GM18861 (cell line): ENCODE results near the gene TARBP1.
"Not testable (repeated sequence)": the region's sequence is repeated elsewhere in the genome, so short reads cannot be mapped to it uniquely, and the experiment has no call there.

Experiments used
- ATAC-seq: cut with Tn5 transposase; IDR thresholded peaks from one replicate; pipeline ENCODE4 v1.9.1; 2021; ENCODE audit not compliant: unreplicated experiment

The TARBP1 gene, protein sequence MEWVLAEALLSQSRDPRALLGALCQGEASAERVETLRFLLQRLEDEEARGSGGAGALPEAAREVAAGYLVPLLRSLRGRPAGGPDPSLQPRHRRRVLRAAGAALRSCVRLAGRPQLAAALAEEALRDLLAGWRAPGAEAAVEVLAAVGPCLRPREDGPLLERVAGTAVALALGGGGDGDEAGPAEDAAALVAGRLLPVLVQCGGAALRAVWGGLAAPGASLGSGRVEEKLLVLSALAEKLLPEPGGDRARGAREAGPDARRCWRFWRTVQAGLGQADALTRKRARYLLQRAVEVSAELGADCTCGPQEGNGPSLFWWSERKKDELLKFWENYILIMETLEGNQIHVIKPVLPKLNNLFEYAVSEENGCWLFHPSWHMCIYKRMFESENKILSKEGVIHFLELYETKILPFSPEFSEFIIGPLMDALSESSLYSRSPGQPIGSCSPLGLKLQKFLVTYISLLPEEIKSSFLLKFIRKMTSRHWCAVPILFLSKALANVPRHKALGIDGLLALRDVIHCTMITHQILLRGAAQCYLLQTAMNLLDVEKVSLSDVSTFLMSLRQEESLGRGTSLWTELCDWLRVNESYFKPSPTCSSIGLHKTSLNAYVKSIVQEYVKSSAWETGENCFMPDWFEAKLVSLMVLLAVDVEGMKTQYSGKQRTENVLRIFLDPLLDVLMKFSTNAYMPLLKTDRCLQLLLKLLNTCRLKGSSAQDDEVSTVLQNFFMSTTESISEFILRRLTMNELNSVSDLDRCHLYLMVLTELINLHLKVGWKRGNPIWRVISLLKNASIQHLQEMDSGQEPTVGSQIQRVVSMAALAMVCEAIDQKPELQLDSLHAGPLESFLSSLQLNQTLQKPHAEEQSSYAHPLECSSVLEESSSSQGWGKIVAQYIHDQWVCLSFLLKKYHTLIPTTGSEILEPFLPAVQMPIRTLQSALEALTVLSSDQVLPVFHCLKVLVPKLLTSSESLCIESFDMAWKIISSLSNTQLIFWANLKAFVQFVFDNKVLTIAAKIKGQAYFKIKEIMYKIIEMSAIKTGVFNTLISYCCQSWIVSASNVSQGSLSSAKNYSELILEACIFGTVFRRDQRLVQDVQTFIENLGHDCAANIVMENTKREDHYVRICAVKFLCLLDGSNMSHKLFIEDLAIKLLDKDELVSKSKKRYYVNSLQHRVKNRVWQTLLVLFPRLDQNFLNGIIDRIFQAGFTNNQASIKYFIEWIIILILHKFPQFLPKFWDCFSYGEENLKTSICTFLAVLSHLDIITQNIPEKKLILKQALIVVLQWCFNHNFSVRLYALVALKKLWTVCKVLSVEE (N-terminal part only)

GRCh38 chr1:234478481-234479309 lies at the start of gene TARBP1:
Gene TARBP1, minus strand, starts transcription at chr1:234479179. Its CDS starts 76 bp downstream, at chr1:234479103.
- peak; percentile 56 for ATAC-seq

GRCh38 chr1:234528074-234528865 lies 49.3 kb upstream of the TARBP1 start:
- ATAC-seq: no peak

GRCh38 chr1:234527346-234527745 lies 48.4 kb upstream of the TARBP1 start:
- ATAC-seq: no peak

GRCh38 chr1:234526922-234527321 lies 47.9 kb upstream of the TARBP1 start:
- ATAC-seq: no peak

DNA sequence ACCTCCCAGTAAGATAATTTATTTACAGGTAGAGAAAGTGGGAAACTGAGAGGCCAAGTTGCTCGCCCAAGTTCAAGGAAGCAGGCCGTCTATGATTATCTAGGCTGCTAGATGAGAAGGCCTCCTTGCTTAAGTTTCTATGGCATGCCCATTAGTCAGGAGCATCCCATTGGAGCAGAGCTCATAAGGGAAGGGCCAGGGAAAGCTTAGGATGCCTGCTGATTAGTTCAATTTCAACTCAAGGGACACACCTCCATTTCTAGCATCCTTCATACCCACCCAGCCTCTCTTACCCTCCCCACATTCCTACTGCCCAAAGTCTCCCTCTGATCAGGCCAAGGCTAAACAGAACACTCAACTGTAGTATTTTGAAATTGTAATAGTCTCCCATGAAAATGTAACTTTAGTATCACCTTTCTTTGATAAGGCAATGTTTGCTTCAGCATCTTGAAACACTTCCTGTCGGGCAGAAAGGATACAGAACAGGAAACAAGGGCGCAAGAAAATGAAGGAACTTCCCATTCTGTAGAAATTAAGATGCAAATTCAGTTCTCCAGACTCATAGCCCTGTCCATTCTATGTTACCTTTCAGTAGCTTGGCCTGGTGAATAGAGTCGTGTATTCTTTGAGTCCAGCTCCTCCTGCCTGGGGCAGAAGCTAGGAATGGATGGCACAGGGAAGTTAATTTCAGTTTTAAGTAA lies 46.3 kb upstream of the TARBP1 start:
- ATAC-seq: no peak

DNA sequence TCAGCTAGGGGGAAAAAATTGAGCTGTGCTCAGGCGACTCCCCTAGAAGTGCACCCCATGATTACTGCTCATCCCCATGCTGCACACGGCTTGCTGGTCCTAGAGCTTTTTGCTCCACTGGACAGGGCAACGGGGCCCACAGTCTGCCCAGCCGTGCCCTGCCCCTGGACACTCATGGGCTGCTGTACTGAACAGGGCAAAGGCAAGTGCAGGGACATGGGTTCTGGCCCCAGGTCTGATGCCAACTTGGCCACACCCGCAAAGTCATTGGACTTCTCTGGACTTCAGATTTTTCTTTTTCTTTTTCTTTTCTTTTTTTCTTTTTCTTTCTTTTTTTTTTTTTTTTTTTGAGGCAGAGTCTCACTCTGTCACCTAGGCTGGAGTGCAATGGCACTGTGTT lies 42.9 kb upstream of the TARBP1 start:
- no peak for ATAC-seq

DNA sequence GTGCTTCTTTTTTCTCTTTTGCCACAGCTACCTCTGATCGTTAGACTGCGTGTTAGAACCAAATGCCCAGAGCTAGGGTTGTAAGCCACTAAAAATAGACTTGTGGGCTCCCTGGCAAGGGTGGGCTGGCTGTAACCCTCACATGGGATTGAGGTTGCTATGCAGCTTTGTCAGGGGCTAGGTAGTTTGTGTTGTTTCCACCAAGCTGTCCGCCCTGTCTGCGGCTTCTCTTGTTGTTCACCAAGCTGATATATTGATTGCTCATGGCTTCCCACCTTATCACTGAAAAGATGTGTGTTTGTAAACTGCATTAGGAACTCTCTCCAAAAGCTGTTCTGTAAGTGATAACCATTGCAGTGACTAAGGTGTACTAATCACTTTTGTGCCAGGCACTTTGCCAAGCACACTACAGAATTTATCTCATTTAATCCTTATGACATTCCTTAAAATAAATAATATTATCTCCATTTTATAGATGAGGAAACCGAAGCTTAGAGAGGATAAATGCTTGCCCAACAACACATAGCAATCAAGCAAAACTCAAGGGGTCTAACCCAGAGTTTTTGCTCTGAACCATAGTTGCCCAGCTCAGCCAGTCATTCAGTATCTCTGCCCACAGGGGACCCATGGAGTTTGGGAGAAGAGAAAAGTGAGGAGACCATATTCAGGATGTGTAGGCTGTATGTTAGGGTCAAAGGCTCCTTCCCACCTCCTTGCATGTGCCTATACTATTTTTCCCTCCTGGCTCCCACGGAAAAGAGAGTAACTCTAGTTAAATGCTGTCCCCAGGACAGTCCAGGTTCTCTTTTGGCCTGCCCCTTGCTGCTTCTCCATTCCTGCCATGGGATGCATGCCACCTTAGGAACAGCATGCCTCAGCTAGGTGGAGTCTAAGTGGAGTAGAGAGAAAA lies 42.2 kb upstream of the TARBP1 start:
- no peak for ATAC-seq

DNA sequence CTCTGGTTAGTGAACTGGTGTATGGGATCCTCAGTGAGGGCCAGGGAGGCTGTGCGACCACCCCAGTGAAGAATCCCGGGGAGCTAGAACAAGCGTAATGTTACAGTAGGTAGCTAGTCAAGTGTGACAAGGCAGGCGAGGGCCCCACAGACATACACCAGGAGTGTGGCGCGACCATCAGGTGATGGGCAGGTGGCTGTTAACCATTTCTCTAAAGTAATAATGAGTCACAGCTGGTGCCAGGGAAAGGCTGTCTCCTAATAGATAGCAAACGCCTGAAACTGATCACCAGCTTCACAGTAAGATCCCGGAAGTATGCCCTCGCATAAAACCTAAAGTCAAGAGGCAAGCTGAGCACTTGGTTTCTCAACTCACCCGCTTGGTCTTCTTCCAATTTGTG lies 40.5 kb upstream of the TARBP1 start:
- ATAC-seq: no peak

DNA sequence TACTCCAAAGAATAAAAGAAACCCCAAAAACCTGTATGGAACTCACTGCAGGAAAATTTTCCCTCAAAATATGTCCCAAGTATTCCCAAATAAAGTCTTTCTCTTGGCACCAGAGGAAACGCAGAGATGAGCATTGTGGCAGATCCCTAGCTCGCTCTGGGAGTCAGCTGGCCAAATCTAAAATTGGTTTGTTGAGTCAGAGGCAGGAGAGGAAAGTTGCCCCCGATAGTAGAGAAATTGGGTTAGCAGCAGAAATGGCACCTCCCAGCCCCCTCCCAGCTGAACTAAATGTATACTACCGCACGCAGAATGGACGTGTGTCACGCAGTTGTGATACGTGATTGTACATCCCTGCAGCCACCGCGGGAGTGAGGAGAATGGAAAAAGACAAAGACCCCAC lies 39.9 kb upstream of the TARBP1 start:
- ATAC-seq: no peak

GRCh38 chr1:234518086-234518485 lies 39.1 kb upstream of the TARBP1 start:
- ATAC-seq: not testable (repeated sequence)

DNA sequence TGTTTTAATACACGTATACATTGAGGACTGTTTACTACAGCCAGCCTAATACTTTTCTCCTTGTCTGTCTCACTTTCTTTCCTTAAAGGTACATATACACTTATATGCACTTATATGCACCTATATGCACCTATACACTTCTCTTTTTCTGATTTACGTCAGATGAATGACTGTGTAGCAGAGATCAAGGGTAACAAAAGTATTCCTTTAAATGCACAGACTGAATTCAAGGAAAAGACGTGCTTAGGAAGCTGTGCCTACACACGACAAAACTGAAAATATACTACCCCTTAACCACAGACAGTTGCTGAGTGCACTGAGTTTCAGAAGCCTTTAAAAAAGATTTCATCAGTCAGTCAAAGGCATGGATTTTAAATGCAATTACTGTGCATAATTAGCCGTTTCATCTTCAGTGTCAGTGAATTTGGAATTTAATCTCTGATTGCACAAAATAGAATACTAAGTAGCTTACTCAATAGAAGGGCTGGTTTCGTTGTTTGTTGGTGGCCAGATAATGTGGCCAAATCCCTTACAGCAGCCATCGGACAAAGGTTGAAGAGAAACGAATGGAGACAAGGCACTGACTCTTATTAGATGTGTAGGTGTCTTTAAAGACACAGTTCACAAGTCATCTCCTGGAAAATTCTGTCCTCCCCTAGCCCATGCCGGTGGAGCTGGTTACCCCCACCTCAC lies 38.3 kb upstream of the TARBP1 start:
- no peak for ATAC-seq

GRCh38 chr1:234515821-234516241 lies 36.9 kb upstream of the TARBP1 start:
- ATAC-seq: no peak

GRCh38 chr1:234515411-234515810 lies 36.4 kb upstream of the TARBP1 start:
- ATAC-seq: no peak

DNA sequence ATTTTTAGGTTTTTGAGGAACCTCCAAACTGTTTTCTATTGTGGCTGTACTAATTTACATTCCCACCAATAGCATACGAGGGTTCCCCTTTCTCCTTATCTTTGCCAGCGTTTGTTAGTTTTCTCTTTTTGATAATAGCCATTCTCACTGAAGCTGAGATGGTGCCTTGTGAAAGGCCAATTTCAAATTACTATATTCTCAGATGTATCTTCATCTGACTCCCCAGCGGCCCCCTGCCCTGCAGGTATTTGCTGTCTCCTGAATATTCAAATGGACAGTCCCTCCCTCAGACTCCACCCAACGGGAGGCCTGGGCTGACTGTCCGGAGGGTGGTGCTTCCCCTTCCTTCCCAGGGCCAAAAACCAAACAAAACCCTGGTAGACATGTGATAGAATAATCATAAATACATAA lies 33.5 kb upstream of the TARBP1 start:
- no peak for ATAC-seq

DNA sequence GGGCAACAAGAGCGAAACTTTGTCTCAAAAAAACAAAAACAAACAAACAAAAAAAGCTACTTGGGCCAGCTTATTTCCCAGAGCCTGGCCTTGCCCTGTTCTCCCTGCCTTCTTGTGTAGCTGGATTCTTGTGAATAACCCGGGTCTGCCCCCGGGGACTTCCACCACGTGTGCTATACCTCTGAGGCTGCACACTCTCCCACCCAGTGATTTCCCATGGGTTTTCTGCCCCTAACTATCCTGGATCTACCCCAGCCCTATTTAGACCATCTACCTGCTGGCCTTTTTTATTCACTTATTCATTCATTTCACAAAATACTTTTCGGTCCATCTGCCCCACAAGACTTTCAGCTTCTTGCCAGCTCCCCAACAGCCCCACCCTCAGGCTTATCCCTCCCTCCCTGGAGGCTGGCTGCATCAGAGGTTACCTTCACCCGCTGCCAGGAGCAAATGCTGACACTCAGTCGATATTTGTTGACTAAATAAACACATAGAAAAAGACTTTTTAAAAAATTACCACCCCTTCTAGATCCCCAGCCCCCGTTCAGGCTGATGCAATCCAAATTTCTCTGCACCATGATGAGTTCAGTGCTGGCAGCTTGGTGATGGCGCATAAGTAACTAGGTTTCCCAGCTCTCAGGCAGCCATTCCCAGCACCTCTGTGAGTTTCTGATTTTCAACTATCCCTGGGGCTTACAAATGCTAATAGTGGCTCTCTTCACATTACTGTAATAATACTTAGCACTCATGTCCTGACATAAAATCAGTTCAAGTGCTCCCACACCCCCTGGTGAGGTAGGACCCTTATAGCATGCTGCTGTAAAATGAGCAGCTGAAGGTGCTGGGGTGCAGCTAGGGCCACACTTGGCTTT lies 30.7 kb upstream of the TARBP1 start:
- no peak for ATAC-seq
